Lung (tissue), 12 donors: ENCODE data around the gene GRIK2. TPM values are rescaled to one million over a fixed set of nuclear protein-coding genes. Genes with fewer than 3 reads are reported as not detected.
A peak's percentile ranks its signal among the peaks of the same experiment; 100 is the strongest.

Source experiments
- ATAC-seq: fragments of 200-7000 bp; cut with Tn5 transposase; one replicate; pipeline ENCODE4 v1.9.1; 2020; ENCODE audit warnings: moderate number of reproducible peaks; ENCODE audit not compliant: insufficient read depth, low FRiP score
- DNase-seq, 3 donors: peaks; one replicate each; pipeline ENCODE4 v3.0.0-alpha.2; 2013 to 2017
- H3K27ac ChIP-seq, 2 donors: one replicate each; pipeline ENCODE4 v1.5.1; 2013; ENCODE audit warnings: mild to moderate bottlenecking in 2 of 2, moderate library complexity in 2 of 2, control low read depth in 1 of 2, inconsistent platforms in 1 of 2, low read depth in 1 of 2, low read length in 1 of 2
- H3K27me3 ChIP-seq, 3 donors: one replicate each; pipeline ENCODE4 v1.5.1; 2013; ENCODE audit warnings: low read length in 2 of 3; ENCODE audit not compliant: control insufficient read depth in 3 of 3, insufficient read depth in 3 of 3
- H3K36me3 ChIP-seq, 4 donors: one replicate each; pipeline ENCODE4 v1.5.1; 2013; ENCODE audit warnings: low read length in 4 of 4, mild to moderate bottlenecking in 1 of 4, moderate library complexity in 1 of 4; ENCODE audit not compliant: control insufficient read depth in 4 of 4, insufficient read depth in 4 of 4
- H3K4me1 ChIP-seq, 5 donors: one replicate each; pipeline ENCODE4 v1.5.1; 2013; ENCODE audit warnings: low read length in 5 of 5, mild to moderate bottlenecking in 2 of 5, moderate library complexity in 1 of 5; ENCODE audit not compliant: control insufficient read depth in 5 of 5, insufficient read depth in 5 of 5
- H3K4me3 ChIP-seq: one replicate; pipeline ENCODE4 v1.5.1; 2013; ENCODE audit warnings: mild to moderate bottlenecking, control low read depth, moderate library complexity
- H3K9ac ChIP-seq, 2 donors: one replicate each; pipeline ENCODE4 v1.5.1; 2013; ENCODE audit warnings: low read length in 2 of 2, control low read depth in 1 of 2; ENCODE audit not compliant: insufficient read depth in 1 of 2
- H3K9me3 ChIP-seq, 4 donors: one replicate each; pipeline ENCODE4 v1.5.1; 2013; ENCODE audit warnings: low read length in 3 of 4, mild to moderate bottlenecking in 1 of 4, moderate library complexity in 1 of 4; ENCODE audit not compliant: control insufficient read depth in 4 of 4, insufficient read depth in 3 of 4
- CTCF ChIP-seq: IDR thresholded peaks from 2 replicates; pipeline ENCODE4 v1.5.1; 2012; ENCODE audit warnings: mild to moderate bottlenecking; ENCODE audit errors: control extremely low read depth, extremely low read depth
- WGBS, 2 donors: extraction: QIAGEN DNeasy Blood & Tissue Kit; methylation state at CpG; one replicate each; pipeline ENCODE4 v1.1.7; 2013; 5-methylcytosine and 5-hydroxymethylcytosine counted together
- polyA plus RNA-seq, 2 donors: library from polyadenylated mRNA; stranded (reverse); fragments of 200-250 nt; gene quantifications; one replicate each; pipeline ENCODE4 v1.2.1, GENCODE V29; 2013
- total RNA-seq, 2 donors: library from RNA; depleted of rRNA in 1 of 2; stranded (reverse); fragments of >200 nt in 1 of 2; gene quantifications; one replicate each; pipeline ENCODE4 v1.2.1, GENCODE V29; 2014 to 2021
- donor health status: control.
- donor health status: control.
- donor health status: Bipolar disorder and iron deficiency.
- donor health status: healthy.
- donor health status: DM: yes; HTN: yes; CAD: no.

Gene GRIK2
- total and polyA plus RNA-seq, 4 donors = 0.09 to 5.1 (median 0.67) TPM

GRCh38 chr6:101851911-101852310 lies 458.4 kb downstream of the GRIK2 start:
- no peaks in the 10 kb centered on the region for H3K36me3 ChIP-seq
- no peaks in the 10 kb centered on the region for H3K27me3 ChIP-seq
- DNase-seq (no peak), ATAC-seq (no peak)
- no peak overlapping the region for H3K9ac ChIP-seq
- no peaks in the 10 kb centered on the region for H3K9me3 ChIP-seq
- TF ChIP-seq CTCF = no peak
- WGBS, 2 donors = 72 to 77% methylated on average over 1 of the region's 1 CpG
- H3K27ac ChIP-seq = no peak overlapping the region
- H3K4me1 ChIP-seq = no peaks in the 10 kb centered on the region
- H3K4me3 ChIP-seq = no peak overlapping the region

GRCh38 chr6:101853231-101854085 lies 459.9 kb downstream of the GRIK2 start:
- Histone ChIP-seq H3K4me1 (no peaks in the 10 kb centered on the region), H3K4me3 (no peak overlapping the region), H3K27ac (no peak overlapping the region), H3K27me3 (no peaks in the 10 kb centered on the region), H3K9ac (no peak overlapping the region), H3K9me3 (no peaks in the 10 kb centered on the region), H3K36me3 (no peaks in the 10 kb centered on the region)
- DNase-seq = no peak
- no peak for TF ChIP-seq CTCF
- no peak for ATAC-seq
- WGBS, 2 donors = 86 to 90% methylated on average over 3 of the region's 3 CpGs

GRCh38 chr6:101876431-101876830 lies 482.9 kb downstream of the GRIK2 start:
- Histone ChIP-seq H3K4me3 (no peak overlapping the region), H3K27me3 (no peaks in the 10 kb centered on the region), H3K4me1 (no peaks in the 10 kb centered on the region), H3K9ac (no peak overlapping the region), H3K9me3 (no peaks in the 10 kb centered on the region), H3K27ac (no peak overlapping the region), H3K36me3 (no peaks in the 10 kb centered on the region)
- DNase-seq = peak in 1 of 3 donors; percentile 1
- no peak for TF ChIP-seq CTCF
- no peak for ATAC-seq
